HG03457 (cell line): ENCODE results near the gene PLCD1.

Experiments
- ATAC-seq: cut with Tn5 transposase; IDR thresholded peaks from one replicate; pipeline ENCODE4 v1.9.1; 2021; ENCODE audit warnings: moderate number of reproducible peaks; ENCODE audit not compliant: unreplicated experiment

Gene PLCD1

GRCh38 chr3:37968813-37969595 is 60.4 kb downstream of the PLCD1 start:
- ATAC-seq = no peak

- ATAC-seq = no peak
These were observed 61.2 kb downstream of the PLCD1 start for GRCh38 chr3:37968199-37968598.

- ATAC-seq = no peak
These were observed 62.1 kb downstream of the PLCD1 start for GRCh38 chr3:37967260-37967881.

GRCh38 chr3:37964716-37965115 is 64.7 kb downstream of the PLCD1 start:
- ATAC-seq = no peak

GRCh38 chr3:37964146-37964545 is 65.3 kb downstream of the PLCD1 start:
- ATAC-seq = no peak

- ATAC-seq = no peak
These were observed 65.8 kb downstream of the PLCD1 start for GRCh38 chr3:37963635-37964034.

GRCh38 chr3:37963016-37963415 is 66.4 kb downstream of the PLCD1 start:
- ATAC-seq = no peak

- no peak for ATAC-seq
These were observed 67.6 kb downstream of the PLCD1 start for GRCh38 chr3:37961622-37962431.

- ATAC-seq = no peak
These were observed 71.9 kb downstream of the PLCD1 start for GRCh38 chr3:37957539-37957936.
